ENCODE measurements around the gene RIMOC1. TPM values are rescaled to one million over a fixed set of nuclear protein-coding genes. Genes with fewer than 3 reads are reported as not detected.
A peak's percentile ranks its signal among the peaks of the same experiment; 100 is the strongest.

RIMOC1 gene
- total and polyA plus RNA-seq, 10 of the 15 experiments (the other 5 are each of a cell fraction or from before 2014, with no cell fraction given), result 3.9 to 33.1 (median 16.0) TPM

GRCh38 chr5:41869724-41870626 lies 34.2 kb upstream of the RIMOC1 start, which contains the start of gene OXCT1 (continued):
- TF ChIP-seq CBX5 (IDR thresholded peaks at IDR 0.05; ENCODE audit: low read depth) (no peak), KLF5 (IDR thresholded peaks at IDR 0.05; ENCODE audit: partially characterized antibody) (peak; percentile 48), NRF1 (conservative IDR thresholded peaks at IDR 0.05; ENCODE audit: low read depth, low read length) (0 out of 2 replicates have a peak, but pooled peaks have one; percentile 24), ASH2L (IDR thresholded peaks at IDR 0.05; ENCODE audit: borderline replicate concordance, low read depth) (peak; percentile 75; the same call in 1 of the 2 replicates), CBFB (IDR thresholded peaks at IDR 0.05; ENCODE audit: low read depth) (peak; percentile 1), SMARCA5 (IDR thresholded peaks at IDR 0.05) (no peak; the same call in 1 of the 2 replicates), YY1 (IDR thresholded peaks at IDR 0.05; ENCODE audit: low read depth, low read length) (peak; percentile 94), ZBTB4 (CRISPR knock-in tag; IDR thresholded peaks at IDR 0.05) (no peak), ZNF207 (IDR thresholded peaks at IDR 0.05; ENCODE audit: borderline replicate concordance) (no peak), POLR2AphosphoS5 (IDR thresholded peaks at IDR 0.05; ENCODE audit: low read length) (peak; percentile 92), BHLHE40 (IDR thresholded peaks at IDR 0.05; ENCODE audit: borderline replicate concordance in 1 of 2, low read depth in 2 of 2, low read length in 1 of 2) (peak; percentile 75 to 92; a peak in 3 of 4 replicates), ZBTB33 (IDR thresholded peaks at IDR 0.05) (no peak)
